ENCODE results near the gene MTHFD1L. TPM values are rescaled to one million over a fixed set of nuclear protein-coding genes. Genes with fewer than 3 reads are reported as not detected.
A peak's percentile ranks its signal among the peaks of the same experiment; 100 is the strongest.
"Not testable (repeated sequence)": the region's sequence is repeated elsewhere in the genome, so short reads cannot be mapped to it uniquely, and the experiment has no call there.

Gene MTHFD1L
- total RNA-seq (ENCODE audit: low replicate concordance), result 39.0 and 68.7 TPM in 2 replicates

DNA sequence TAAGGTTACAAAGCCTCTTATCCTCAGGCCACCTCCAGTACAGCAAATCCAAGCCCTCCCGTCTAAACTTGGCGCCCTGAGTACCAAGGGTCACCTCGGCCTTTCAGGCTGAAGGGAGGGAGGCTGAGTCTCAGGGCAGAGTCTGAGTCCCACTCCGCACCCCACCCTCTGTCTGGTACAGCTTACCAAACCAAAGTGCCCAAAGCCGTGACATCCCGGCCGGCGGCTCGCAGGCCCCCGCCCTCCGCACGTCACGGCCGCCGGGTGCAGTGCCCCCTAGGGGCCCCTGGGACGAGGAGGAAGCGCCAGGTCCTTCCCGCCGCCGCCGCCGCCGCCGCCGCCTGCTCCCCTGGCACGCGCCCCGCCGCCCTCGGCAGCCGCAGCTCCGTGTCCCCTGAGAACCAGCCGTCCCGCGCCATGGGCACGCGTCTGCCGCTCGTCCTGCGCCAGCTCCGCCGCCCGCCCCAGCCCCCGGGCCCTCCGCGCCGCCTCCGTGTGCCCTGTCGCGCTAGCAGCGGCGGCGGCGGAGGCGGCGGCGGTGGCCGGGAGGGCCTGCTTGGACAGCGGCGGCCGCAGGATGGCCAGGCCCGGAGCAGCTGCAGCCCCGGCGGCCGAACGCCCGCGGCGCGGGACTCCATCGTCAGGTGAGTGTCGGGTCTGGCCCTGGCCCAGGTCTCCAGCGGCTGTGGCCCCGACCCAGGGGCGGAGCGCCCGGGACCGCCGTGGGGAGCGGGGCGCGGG, at the start of gene MTHFD1L:
MTHFD1L (plus strand) TSS at position 297 of the 741 bp plus-strand sequence; CDS start at position 418, 121 bp downstream.
- peak within 1 kb of the TSS; percentile 80 for H3K4me3 ChIP-seq (ENCODE audit: low read depth, low read length)
- TF ChIP-seq, protein P1, sequence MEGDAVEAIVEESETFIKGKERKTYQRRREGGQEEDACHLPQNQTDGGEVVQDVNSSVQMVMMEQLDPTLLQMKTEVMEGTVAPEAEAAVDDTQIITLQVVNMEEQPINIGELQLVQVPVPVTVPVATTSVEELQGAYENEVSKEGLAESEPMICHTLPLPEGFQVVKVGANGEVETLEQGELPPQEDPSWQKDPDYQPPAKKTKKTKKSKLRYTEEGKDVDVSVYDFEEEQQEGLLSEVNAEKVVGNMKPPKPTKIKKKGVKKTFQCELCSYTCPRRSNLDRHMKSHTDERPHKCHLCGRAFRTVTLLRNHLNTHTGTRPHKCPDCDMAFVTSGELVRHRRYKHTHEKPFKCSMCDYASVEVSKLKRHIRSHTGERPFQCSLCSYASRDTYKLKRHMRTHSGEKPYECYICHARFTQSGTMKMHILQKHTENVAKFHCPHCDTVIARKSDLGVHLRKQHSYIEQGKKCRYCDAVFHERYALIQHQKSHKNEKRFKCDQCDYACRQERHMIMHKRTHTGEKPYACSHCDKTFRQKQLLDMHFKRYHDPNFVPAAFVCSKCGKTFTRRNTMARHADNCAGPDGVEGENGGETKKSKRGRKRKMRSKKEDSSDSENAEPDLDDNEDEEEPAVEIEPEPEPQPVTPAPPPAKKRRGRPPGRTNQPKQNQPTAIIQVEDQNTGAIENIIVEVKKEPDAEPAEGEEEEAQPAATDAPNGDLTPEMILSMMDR (IDR thresholded peaks at IDR 0.05; ENCODE audit: insufficient read depth, low read length), result peak; percentile 27
- peak; percentile 94 for DNase-seq (ENCODE audit: low read depth)

- H3K4me3 ChIP-seq (ENCODE audit: low read depth, low read length); DNase-seq (ENCODE audit: low read depth): not testable (repeated sequence)
Measured at GRCh38 chr6:150816554-150816953, 48.9 kb upstream of the MTHFD1L start.

DNA sequence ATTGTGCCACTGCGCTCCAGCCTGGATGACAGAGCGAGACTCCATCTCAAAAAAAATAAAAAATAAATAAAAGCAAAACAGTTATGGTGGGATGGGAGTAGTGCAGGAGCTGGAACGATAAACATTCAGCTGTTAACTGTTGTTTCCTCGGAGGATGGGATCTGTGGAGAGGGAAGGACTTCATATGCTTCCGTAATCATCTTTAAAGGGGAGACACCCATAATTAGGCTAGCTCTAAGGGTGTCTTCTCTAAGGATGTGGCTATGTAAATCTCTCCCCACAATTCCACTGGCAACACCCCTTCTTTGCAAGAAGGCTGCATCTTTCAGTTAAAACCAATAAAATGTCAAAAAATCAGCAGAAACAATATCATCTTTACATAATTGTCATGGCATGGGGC, 42.6 kb upstream of the MTHFD1L start:
- H3K4me3 ChIP-seq (ENCODE audit: low read depth, low read length), result no peak overlapping the region
- TF ChIP-seq, protein P1 (IDR thresholded peaks at IDR 0.05; ENCODE audit: insufficient read depth, low read length), result no peak
- DNase-seq (ENCODE audit: low read depth), result no peak

DNA sequence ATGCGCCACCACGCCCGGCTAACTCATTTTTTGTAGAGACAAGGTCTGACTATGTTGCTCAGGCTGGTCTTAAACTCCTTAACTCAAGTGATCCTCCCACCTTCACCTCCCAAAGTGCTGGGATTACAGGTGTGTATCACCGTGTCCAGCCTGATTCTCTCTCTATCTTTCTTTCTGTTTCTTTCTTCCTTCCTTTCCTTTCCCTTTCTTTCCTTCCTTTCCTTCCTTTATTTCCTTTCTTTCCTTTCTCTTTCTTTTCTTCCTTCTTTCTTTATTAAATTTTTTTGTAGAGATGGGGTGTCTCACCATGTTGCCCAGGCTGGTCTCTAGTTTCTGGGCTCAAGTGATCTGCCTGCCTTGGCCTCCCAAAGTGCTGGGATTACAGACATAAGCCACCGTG, 38.7 kb upstream of the MTHFD1L start:
- TF ChIP-seq, protein P1 (IDR thresholded peaks at IDR 0.05; ENCODE audit: insufficient read depth, low read length), result no peak
- no peak for DNase-seq (ENCODE audit: low read depth)
- H3K4me3 ChIP-seq (ENCODE audit: low read depth, low read length), result no peak overlapping the region

- not testable (repeated sequence) for H3K4me3 ChIP-seq (ENCODE audit: low read depth, low read length); DNase-seq (ENCODE audit: low read depth)
Measured at GRCh38 chr6:150828107-150828506, 37.4 kb upstream of the MTHFD1L start.

DNA sequence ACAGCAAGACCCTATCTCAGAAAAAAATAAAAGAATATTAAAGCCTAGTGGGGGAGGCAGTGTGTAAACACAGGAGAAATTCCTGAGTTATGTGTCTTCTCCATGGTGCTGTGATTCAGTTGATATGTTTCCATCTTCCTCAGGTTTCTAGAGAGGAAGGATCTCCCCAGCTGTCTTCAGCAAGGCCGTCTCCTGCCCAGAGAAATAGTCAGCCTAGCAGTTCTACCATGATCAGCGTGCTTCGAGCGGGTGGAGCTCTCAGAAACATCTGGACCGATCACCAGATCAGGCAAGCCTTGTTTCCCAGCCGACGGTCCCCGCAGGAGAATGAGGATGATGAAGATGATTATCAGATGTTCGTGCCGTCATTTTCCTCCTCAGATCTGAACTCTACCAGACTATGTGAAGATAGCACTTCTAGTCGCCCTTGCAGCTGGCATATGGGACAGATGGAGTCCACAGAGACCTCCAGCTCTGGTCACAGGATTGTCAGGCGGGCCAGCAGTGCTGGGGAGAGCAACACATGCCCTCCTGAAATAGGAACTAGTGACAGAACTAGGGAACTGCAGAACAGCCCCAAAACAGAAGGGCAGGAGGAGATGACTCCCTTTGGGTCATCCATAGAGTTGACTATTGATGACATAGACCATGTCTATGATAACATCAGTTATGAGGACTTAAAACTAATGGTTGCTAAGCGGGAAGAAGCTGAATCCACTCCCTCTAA, 34.9 kb upstream of the MTHFD1L start:
- H3K4me3 ChIP-seq (ENCODE audit: low read depth, low read length), result no peak overlapping the region
- DNase-seq (ENCODE audit: low read depth), result no peak
- TF ChIP-seq, protein P1 (IDR thresholded peaks at IDR 0.05; ENCODE audit: insufficient read depth, low read length), result no peak

- DNase-seq (ENCODE audit: low read depth), result no peak
- H3K4me3 ChIP-seq (ENCODE audit: low read depth, low read length), result no peak overlapping the region
- TF ChIP-seq, protein P1 (IDR thresholded peaks at IDR 0.05; ENCODE audit: insufficient read depth, low read length), result no peak
Measured at GRCh38 chr6:150831577-150831976, 33.9 kb upstream of the MTHFD1L start.

Measured in fibroblast of the aortic adventitia (primary cell).